Activated naive CD4-positive, alpha-beta T cell treated with anti-CD3 and anti-CD28 coated beads, Interleukin-2, amount 50 U/mL, for 72 hours (primary cell): ENCODE results near the gene GTSF1L. TPM values are rescaled to one million over a fixed set of nuclear protein-coding genes. Genes with fewer than 3 reads are reported as not detected.
A peak's percentile ranks its signal among the peaks of the same experiment; 100 is the strongest.
"Not testable (repeated sequence)": the region's sequence is repeated elsewhere in the genome, so short reads cannot be mapped to it uniquely, and the experiment has no call there.

Experiments
- ATAC-seq, 2 donors: fragments of 150-1000 bp; cut with Tn5 transposase; 2 replicates each; pipeline ENCODE4 v1.10.0; 2021; ENCODE audit warnings: mild to moderate bottlenecking in 2 of 2, moderate library complexity in 2 of 2
- DNase-seq, 2 donors: peaks; one replicate each; pipeline ENCODE4 v3.0.0; 2021 to 2022; ENCODE audit warnings: low spot score in 2 of 2
- H3K27ac Mint-ChIP-seq, 2 donors: one replicate each; pipeline ENCODE4 v1.8.0; 2022; ENCODE audit warnings: mild to moderate bottlenecking in 2 of 2, mixed read lengths in 2 of 2
- H3K36me3 Mint-ChIP-seq, 2 donors: one replicate each; pipeline ENCODE4 v1.8.0; 2022; ENCODE audit warnings: mixed read lengths in 2 of 2
- H3K9me3 Mint-ChIP-seq, 2 donors: one replicate each; pipeline ENCODE4 v1.8.0; 2022; ENCODE audit warnings: mixed read lengths in 2 of 2
- total RNA-seq, 2 donors: library from RNA; stranded (reverse); gene quantifications; one replicate each; pipeline ENCODE4 v1.2.3, GENCODE V29; 2022

GTSF1L gene
- under 1 TPM in 1 of 2 donors, not detected in 1; 0.39 TPM for total RNA-seq

GRCh38 chr20:43726811-43727338 is at the start of gene GTSF1L:
Gene GTSF1L, minus strand, starts transcription at chr20:43727002. Its CDS starts 308 bp downstream, at chr20:43726694.
- no peak for ATAC-seq
- H3K36me3 Mint-ChIP-seq, result peaks cover 10 to 16% of the 10 kb centered on the region in 2 donors

GRCh38 chr20:43774754-43775153 is 48.0 kb upstream of the GTSF1L start:
- peak overlapping the region in 1 of 2 donors; percentile 15 for H3K27ac Mint-ChIP-seq
- no peak for ATAC-seq
- DNase-seq, result no peak
- H3K9me3 Mint-ChIP-seq, result peaks cover 6 to 19% of the 10 kb centered on the region in 2 donors
- peaks cover 2 to 8% of the 10 kb centered on the region in 2 donors for H3K36me3 Mint-ChIP-seq

More at GRCh38 chr20:43726811-43727338, at the start of gene GTSF1L:
- no peak for DNase-seq
- peaks cover 13 to 14% of the 10 kb centered on the region in 2 donors for H3K9me3 Mint-ChIP-seq
- H3K27ac Mint-ChIP-seq, result no peak within 1 kb of the TSS

- H3K9me3 Mint-ChIP-seq, result peaks cover 0 to 5% of the 10 kb centered on the region in 2 donors
- ATAC-seq (no peak), DNase-seq (no peak)
- H3K27ac Mint-ChIP-seq, result peak overlapping the region in 1 of 2 donors; percentile 62
- H3K36me3 Mint-ChIP-seq, result no peaks in the 10 kb centered on the region
Observed at GRCh38 chr20:43771503-43772190, 44.8 kb upstream of the GTSF1L start.

- DNase-seq, result no peak
- Mint-ChIP-seq H3K27ac (no peak overlapping the region), H3K9me3 (peaks cover 0 to 5% of the 10 kb centered on the region in 2 donors), H3K36me3 (no peaks in the 10 kb centered on the region)
- no peak for ATAC-seq
Observed at GRCh38 chr20:43770342-43770741, 43.5 kb upstream of the GTSF1L start.

DNA sequence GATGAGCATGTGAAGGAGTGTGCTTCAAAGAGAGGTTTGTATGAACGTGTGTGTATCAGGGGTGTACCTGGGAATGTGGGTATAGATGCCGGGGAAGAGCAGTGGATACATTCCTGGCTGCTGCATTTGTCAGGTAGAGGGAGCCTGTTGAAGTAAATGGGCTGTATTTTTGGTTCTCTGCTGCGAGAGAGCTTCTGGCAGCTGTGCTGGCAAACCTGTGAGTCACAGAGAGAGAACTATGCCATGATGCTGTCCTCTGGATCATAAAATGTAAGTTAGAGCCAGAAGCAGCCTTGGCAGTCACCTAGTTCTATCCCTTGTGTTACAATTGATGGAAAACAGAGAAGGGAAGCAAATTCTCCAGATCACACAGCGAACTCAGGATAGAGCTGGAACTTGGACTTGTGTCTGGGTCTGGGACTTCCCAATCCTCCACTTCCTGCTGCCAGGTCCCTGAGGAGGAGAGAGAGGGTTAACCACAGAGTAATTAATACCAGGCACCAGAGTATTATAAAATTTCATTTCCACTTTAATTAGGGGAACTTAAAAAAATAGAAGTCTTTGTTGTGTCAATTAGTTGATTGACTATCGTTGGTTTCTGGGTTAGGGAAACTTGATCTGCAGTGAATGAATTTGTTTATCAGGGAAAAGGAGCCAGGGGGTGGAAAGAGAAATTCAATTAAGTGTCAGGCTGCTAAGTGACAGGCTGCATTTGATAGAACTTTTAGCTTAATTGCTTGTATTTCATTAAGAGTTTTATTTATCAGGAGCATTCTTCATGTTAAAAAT is 41.1 kb upstream of the GTSF1L start:
- ATAC-seq (no peak), DNase-seq (no peak)
- Mint-ChIP-seq H3K27ac (peak overlapping the region in 1 of 2 donors; percentile 0), H3K9me3 (peaks cover 0 to 5% of the 10 kb centered on the region in 2 donors), H3K36me3 (no peaks in the 10 kb centered on the region)

DNA sequence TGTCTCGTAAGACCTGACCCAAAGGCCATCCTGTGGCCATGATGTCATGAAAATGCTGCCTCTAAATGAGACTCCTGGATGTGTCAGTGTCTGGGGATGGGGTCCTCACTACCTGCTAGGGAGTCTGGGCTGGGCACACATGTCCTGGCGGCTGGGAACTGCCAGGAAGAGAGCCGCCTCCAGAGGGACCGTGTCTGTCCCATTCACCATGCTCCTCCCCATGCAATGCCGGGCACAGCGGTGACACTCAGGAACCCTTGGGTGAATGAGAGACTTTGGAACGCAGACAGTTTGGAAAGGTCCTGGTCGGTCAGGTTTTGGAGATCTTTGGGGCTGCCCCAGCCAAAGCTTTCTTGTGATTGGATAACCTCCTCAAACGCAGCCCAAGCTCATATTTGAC is 40.1 kb upstream of the GTSF1L start:
- Mint-ChIP-seq H3K36me3 (no peaks in the 10 kb centered on the region), H3K9me3 (peaks cover 0 to under 1% of the 10 kb centered on the region in 2 donors), H3K27ac (no peak overlapping the region)
- DNase-seq (no peak), ATAC-seq (no peak)

DNA sequence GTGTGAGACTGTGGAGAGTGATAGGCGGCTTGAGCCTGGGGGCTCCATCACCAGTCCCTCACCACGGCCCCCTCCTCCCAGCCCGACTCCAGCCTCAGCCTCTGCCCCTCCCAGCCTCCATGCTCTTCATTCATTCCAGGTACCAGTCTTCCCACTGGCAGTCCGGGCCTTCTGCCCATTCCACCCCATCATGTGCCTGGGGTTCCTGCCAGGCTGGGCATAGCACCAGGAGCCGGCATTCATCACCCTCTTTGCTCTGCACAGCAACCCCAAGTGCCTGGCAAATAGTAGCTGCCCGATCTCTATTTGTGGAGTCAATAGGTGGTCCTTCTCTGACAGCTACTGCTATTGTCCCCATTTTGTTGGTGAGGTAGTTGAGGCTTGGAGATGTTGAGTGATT is 39.6 kb upstream of the GTSF1L start:
- H3K9me3 Mint-ChIP-seq, result no peaks in the 10 kb centered on the region
- no peak overlapping the region for H3K27ac Mint-ChIP-seq
- ATAC-seq, result no peak
- no peaks in the 10 kb centered on the region for H3K36me3 Mint-ChIP-seq
- no peak for DNase-seq

- ATAC-seq, result no peak
- no peak overlapping the region for H3K27ac Mint-ChIP-seq
- H3K36me3 Mint-ChIP-seq, result no peaks in the 10 kb centered on the region
- no peak for DNase-seq
- H3K9me3 Mint-ChIP-seq, result no peaks in the 10 kb centered on the region
Observed at GRCh38 chr20:43765916-43766315, 39.1 kb upstream of the GTSF1L start.

DNA sequence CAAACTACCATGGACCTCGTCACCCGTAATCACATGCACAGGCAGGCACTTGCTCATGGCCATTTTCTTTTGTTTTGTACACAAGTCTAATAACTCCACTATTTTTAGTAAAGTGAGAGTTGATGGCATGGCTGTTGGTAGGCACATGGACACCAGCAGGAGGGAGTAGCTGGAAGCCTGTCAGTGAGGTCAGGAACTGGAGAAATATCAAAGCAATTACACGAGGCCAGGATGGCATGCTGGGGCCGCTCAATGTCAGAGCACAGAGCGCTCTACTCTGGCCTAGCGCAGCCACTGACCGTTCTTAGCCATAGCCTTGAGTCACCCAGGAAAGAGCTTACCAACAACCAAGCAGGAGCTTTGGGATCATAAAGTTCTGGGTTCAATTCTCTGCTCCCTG is 36.1 kb upstream of the GTSF1L start:
- no peak overlapping the region for H3K27ac Mint-ChIP-seq
- no peak for ATAC-seq

DNA sequence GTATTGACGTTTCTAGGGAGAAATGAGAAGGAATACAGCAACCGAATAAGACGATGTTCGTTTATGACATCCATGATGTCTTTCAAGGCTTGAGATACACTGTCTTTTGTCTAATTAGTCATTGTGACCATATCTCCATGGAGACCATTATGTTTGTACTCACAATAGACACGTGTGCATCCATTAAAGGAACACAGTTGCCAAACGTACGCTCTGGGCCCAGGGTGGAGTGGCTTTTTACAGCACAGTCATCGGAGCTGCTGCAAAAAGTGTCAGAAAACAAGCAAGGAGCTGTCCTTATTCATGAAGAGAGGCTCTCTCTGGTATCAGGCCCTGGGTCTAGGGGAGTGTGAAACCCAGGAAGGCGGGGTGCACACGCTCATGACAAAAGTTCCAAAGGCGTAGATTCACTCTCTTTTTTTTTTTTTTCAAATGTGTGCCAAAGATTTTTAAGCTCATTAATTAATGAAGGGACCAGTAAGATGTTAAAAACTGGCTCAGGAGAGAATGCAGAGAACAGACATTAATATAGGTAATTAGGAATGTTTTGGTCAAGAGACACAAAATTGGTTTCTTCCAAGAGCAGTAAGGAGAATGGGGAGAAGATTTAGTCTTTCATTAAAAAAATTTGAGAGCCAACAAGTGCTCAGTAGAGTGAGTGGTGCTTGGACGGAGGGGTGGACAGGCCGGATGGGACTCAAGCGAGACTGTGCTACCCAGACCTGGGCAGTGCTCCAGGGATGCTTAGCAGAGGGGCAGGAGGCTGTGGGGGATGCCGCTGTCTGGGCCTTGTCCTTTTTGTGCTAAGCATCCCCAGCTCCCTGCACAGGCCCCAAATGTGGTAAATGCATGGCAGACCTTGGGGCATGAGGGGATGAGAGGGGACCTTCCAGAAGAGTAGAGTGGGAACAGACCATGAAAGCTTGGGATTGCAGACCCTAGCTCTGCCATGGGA is 34.9 kb upstream of the GTSF1L start:
- peak in 1 of 2 donors; percentile 72 for ATAC-seq
- Mint-ChIP-seq H3K9me3 (peaks cover 0 to 10% of the 10 kb centered on the region in 2 donors), H3K27ac (peak overlapping the region; percentile 5 to 51), H3K36me3 (peaks cover 6 to 7% of the 10 kb centered on the region in 2 donors)
- no peak for DNase-seq

More for the DNA sequence above, 36.1 kb upstream of the GTSF1L start:
- peaks cover 0 to 10% of the 10 kb centered on the region in 2 donors for H3K9me3 Mint-ChIP-seq
- no peak for DNase-seq
- peaks cover 5 to 6% of the 10 kb centered on the region in 2 donors for H3K36me3 Mint-ChIP-seq

DNA sequence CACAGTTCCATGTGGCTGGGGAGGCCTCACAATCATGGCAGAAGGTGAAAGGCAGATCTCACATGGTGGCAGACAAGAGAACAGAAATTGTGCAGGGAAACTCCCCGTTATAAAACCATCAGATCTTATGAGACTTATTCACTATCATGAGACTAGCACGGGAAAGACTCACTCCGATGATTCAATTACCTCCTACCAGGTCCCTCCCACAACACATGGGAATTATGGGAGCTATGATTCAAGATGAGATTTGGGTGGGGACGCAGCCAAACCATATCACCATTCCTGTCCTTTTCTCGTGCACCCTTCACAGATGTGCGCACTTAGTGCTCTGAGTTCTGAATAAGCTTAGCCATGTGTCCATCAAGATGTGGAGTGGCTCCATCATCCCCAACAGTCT is 31.1 kb upstream of the GTSF1L start:
- Mint-ChIP-seq H3K9me3 (peaks cover 0 to 26% of the 10 kb centered on the region in 2 donors), H3K36me3 (peaks cover 14 to 37% of the 10 kb centered on the region in 2 donors)
- peak in 1 of 2 donors; percentile 82 for ATAC-seq
- not testable (repeated sequence) for DNase-seq, H3K27ac Mint-ChIP-seq

DNA sequence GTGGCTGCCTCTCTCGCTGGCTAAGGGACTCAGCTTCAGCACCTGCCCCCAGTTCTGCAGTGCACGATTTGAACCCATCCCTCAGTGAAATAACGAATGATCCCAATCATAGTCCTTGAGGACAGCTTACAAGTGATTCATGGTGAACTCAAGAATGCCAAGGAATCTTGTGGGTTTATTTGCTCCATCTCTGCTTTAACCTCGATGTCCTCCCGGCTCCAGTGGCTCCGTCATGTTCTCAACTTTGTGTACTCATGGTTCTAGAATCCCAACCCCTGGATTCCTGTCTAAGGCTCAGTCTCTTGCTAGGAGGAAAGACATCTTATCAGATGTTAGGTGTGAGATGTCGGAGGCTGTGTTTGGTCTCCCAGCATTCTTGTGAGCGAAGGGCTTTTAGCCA is 29.0 kb upstream of the GTSF1L start:
- DNase-seq (no peak), ATAC-seq (no peak)
- Mint-ChIP-seq H3K27ac (peak overlapping the region in 1 of 2 donors; percentile 49), H3K9me3 (peaks cover 7 to 26% of the 10 kb centered on the region in 2 donors), H3K36me3 (peaks cover 14 to 49% of the 10 kb centered on the region in 2 donors)

DNA sequence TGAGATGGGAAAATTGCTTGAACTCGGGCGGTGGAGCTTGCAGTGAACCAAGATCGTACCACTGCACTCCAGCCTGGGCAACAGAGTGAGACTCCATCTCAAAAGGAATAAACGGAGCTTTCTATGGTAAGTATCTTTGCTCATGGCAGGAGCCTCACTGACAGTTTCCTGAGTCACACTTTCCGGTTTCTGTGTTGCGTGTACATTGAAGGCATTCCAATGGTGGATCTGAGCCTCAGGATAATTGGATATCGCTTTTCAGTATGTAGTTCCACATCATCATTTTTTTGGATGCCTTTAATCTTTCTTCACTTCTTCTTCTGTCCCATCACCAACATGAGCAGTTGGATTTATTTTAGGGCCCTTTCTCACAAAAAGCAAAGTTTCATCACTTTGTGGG is 28.6 kb upstream of the GTSF1L start:
- ATAC-seq, result no peak
- peak overlapping the region in 1 of 2 donors; percentile 30 for H3K27ac Mint-ChIP-seq
- H3K9me3 Mint-ChIP-seq, result peaks cover 7 to 26% of the 10 kb centered on the region in 2 donors
- DNase-seq, result no peak
- peaks cover 14 to 49% of the 10 kb centered on the region in 2 donors for H3K36me3 Mint-ChIP-seq

DNA sequence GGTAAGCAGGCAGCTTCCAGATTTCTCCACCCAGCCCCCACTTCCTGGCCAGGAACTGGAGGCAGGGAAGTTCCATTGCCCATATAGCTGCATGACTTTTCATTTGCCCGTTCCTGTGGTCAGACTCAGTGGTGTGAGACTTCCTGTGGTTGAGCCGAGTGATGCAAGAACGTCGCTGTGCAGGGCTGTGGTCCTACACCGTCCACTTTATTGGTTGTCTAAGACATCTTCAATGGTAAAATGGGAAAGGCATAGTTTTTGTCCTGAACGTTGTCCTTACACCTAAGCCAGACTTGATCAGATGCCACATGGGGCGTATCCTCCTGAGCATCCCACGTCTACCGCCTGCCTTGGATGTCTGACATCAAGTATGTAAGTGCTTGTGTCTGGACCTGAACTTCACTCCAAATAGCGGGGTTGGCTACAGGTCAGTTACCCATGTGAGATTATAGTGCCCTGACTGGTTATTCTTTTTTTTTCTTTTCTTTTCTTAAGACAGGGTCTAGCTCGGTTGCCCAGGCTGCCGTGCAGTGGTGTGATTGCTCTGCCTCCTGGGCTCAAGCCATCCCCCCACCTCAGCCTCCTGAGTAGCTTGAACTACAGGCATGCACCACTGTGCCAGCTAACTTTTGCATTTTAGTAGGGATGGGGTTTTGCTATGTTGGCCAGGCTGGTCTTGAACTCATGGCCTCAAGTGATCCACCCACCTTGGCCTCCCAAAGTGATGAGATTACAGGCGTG is 25.9 kb upstream of the GTSF1L start:
- Mint-ChIP-seq H3K36me3 (peaks cover 7 to 42% of the 10 kb centered on the region in 2 donors), H3K9me3 (peaks cover 7 to 16% of the 10 kb centered on the region in 2 donors), H3K27ac (peak overlapping the region; percentile 92 to 99)
- peak; percentile 40 to 86 for DNase-seq
- peak in 1 of 2 donors; percentile 33 for ATAC-seq

- ATAC-seq, result no peak
- DNase-seq, result peak in 1 of 2 donors; percentile 38
- Mint-ChIP-seq H3K36me3 (peaks cover 7 to 42% of the 10 kb centered on the region in 2 donors), H3K27ac (peak overlapping the region; percentile 92 to 99), H3K9me3 (peaks cover 7 to 16% of the 10 kb centered on the region in 2 donors)
Observed at GRCh38 chr20:43752051-43752360, 25.2 kb upstream of the GTSF1L start.
